ENCODE data around the gene MALSU1.

DNA sequence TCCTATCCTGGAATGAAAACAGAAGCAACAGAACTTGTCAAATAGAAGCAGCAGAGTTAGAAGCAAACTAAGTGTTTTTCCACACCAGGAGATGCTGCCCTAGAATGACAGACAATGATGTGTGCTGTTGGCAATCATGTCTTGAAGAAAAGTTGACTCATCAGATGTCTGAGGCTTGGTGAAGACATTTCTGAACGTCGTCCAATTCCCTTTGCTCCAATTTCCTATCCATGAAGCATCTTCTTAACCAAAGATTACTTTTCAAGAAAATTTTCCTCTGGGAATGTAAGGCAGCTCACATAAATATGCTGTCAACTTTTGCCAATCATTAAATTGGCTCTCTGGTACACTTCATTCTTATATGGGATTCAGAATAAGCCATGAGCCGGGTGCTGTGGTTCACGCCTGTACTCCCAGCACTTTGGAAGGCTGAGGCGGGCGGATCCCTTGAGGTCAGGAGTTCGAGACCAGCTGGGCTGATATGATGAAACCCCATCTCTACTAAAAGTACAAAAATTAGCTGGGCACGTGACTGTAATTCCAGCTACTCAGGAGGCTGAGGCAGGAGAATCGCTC is 34.6 kb downstream of the MALSU1 start:
- TF ChIP-seq, protein P1, sequence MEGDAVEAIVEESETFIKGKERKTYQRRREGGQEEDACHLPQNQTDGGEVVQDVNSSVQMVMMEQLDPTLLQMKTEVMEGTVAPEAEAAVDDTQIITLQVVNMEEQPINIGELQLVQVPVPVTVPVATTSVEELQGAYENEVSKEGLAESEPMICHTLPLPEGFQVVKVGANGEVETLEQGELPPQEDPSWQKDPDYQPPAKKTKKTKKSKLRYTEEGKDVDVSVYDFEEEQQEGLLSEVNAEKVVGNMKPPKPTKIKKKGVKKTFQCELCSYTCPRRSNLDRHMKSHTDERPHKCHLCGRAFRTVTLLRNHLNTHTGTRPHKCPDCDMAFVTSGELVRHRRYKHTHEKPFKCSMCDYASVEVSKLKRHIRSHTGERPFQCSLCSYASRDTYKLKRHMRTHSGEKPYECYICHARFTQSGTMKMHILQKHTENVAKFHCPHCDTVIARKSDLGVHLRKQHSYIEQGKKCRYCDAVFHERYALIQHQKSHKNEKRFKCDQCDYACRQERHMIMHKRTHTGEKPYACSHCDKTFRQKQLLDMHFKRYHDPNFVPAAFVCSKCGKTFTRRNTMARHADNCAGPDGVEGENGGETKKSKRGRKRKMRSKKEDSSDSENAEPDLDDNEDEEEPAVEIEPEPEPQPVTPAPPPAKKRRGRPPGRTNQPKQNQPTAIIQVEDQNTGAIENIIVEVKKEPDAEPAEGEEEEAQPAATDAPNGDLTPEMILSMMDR (IDR thresholded peaks at IDR 0.05; ENCODE audit: poor library complexity), result no peak
- TF ChIP-seq EZH2phosphoT487 (IDR thresholded peaks at IDR 0.05; ENCODE audit: low read depth, severe bottlenecking, unreplicated experiment), result no peak
- TF ChIP-seq EZH2 (IDR thresholded peaks at IDR 0.05; ENCODE audit: borderline replicate concordance), result no peak

All from hepatocyte (in vitro differentiated cells).